ENCODE measurements around the gene PDGFD. TPM values are rescaled to one million over a fixed set of nuclear protein-coding genes. Genes with fewer than 3 reads are reported as not detected.

The PDGFD gene
- total and polyA plus RNA-seq, 8 donors: 9.9 to 52.1 (median 20.2) TPM

- Histone ChIP-seq H3K4me1 (peaks cover 12 to 18% (median 14%) of the 10 kb centered on the region in 3 donors), H3K9me3 (no peaks in the 10 kb centered on the region), H3K27ac (no peak overlapping the region), H3K4me3 (no peak overlapping the region), H3K36me3 (no peaks in the 10 kb centered on the region), H3K27me3 (no peaks in the 10 kb centered on the region)
- TF ChIP-seq CTCF (IDR thresholded peaks at IDR 0.05): no peak
- intact Hi-C loops (cut with DNase I): no loop called here
- WGBS, 2 donors: 95 to 96% methylated on average over 4 of the region's 4 CpGs
- ATAC-seq (no peak), FAIRE-seq (no peak), DNase-seq (no peak)
These were observed 105.3 kb downstream of the PDGFD start for GRCh38 chr11:104058680-104059079.

GRCh38 chr11:104057908-104058307, 106.0 kb downstream of the PDGFD start:
- H3K27ac ChIP-seq: no peak overlapping the region
- ATAC-seq (no peak), DNase-seq (no peak), FAIRE-seq (no peak)
- 87 to 91% methylated on average over 5 of the region's 5 CpGs for WGBS, 2 donors
- no peak for TF ChIP-seq CTCF (IDR thresholded peaks at IDR 0.05)
- H3K9me3 ChIP-seq: no peaks in the 10 kb centered on the region
- H3K4me1 ChIP-seq: peaks cover 12 to 22% (median 14%) of the 10 kb centered on the region in 3 donors
- no peak overlapping the region for H3K4me3 ChIP-seq
- H3K27me3 ChIP-seq: no peaks in the 10 kb centered on the region
- intact Hi-C loops (cut with DNase I): no loop called here
- no peaks in the 10 kb centered on the region for H3K36me3 ChIP-seq

GRCh38 chr11:104055596-104055995, 108.4 kb downstream of the PDGFD start:
- no peak overlapping the region for H3K27ac ChIP-seq
- H3K36me3 ChIP-seq: no peaks in the 10 kb centered on the region
- FAIRE-seq (no peak), DNase-seq (no peak), ATAC-seq (peak in 1 of 4 donors; percentile 28)
- no peak for TF ChIP-seq CTCF (IDR thresholded peaks at IDR 0.05)
- H3K27me3 ChIP-seq: no peaks in the 10 kb centered on the region
- H3K9me3 ChIP-seq: no peaks in the 10 kb centered on the region
- WGBS, 2 donors: 52 to 69% methylated on average over 1 of the region's 1 CpG
- intact Hi-C loops (cut with DNase I): no loop called here
- peaks cover 12 to 22% (median 14%) of the 10 kb centered on the region in 3 donors for H3K4me1 ChIP-seq
- no peak overlapping the region for H3K4me3 ChIP-seq

- Histone ChIP-seq H3K36me3 (no peaks in the 10 kb centered on the region), H3K27ac (peak overlapping the region in 1 of 4 donors; percentile 30), H3K9me3 (no peaks in the 10 kb centered on the region), H3K4me1 (peaks cover 12 to 22% (median 14%) of the 10 kb centered on the region in 3 donors), H3K4me3 (no peak overlapping the region), H3K27me3 (no peaks in the 10 kb centered on the region)
- ATAC-seq (peak; percentile 12 to 78 (median 63)), FAIRE-seq (no peak), DNase-seq (no peak)
- TF ChIP-seq CTCF (IDR thresholded peaks at IDR 0.05): no peak
- intact Hi-C loops (cut with DNase I): no loop called here
- WGBS, 2 donors: 10 to 19% methylated on average over 4 of the region's 4 CpGs
These were observed 108.9 kb downstream of the PDGFD start for GRCh38 chr11:104054911-104055529.

GRCh38 chr11:104053743-104054478, 110.0 kb downstream of the PDGFD start:
- intact Hi-C loops (cut with DNase I): no loop called here
- FAIRE-seq: no peak
- Histone ChIP-seq H3K27ac (peak overlapping the region in 1 of 4 donors; percentile 30), H3K4me1 (peaks cover 12 to 22% (median 14%) of the 10 kb centered on the region in 3 donors), H3K27me3 (no peaks in the 10 kb centered on the region), H3K9me3 (no peaks in the 10 kb centered on the region), H3K36me3 (no peaks in the 10 kb centered on the region), H3K4me3 (no peak overlapping the region)
- TF ChIP-seq CTCF (IDR thresholded peaks at IDR 0.05): no peak
- DNase-seq: no peak
- 81 to 88% methylated on average over 5 of the region's 5 CpGs for WGBS, 2 donors
- no peak for ATAC-seq
